CD4-positive, alpha-beta T cell (primary cell): ENCODE data around the gene IL19. TPM values are rescaled to one million over a fixed set of nuclear protein-coding genes. Genes with fewer than 3 reads are reported as not detected.

Source experiments
- ATAC-seq: fragments of 200-7000 bp; cut with Tn5 transposase; one replicate; pipeline ENCODE4 v1.10.0; 2022; ENCODE audit warnings: mild to moderate bottlenecking; ENCODE audit not compliant: poor library complexity
- CTCF ChIA-PET: fragments of 350-600 bp; sonication (Branson Sonifier 250); formaldehyde crosslinking; loops from one replicate; lab custom pipeline; 2021; ENCODE audit warnings: antibody characterized with exemption, inconsistent platforms; lab: Charles Lee
- POLR2A ChIA-PET: fragments of 350-600 bp; sonication (Branson Sonifier 250); formaldehyde crosslinking; loops from one replicate; lab custom pipeline; 2021; ENCODE audit warnings: antibody characterized with exemption, inconsistent platforms; lab: Charles Lee
- DNase-seq, 14 experiments: peaks; one replicate each; pipeline ENCODE4 v3.0.0-alpha.2; 2013 to 2020; ENCODE audit warnings: mixed read lengths in 2 of 14
- H3K27ac ChIP-seq, 2 donors: one replicate each; pipeline versions ENCODE4 v1.5.1 to v1.7.0; 2013; ENCODE audit warnings: low read length in 2 of 2, low read depth in 1 of 2, mild to moderate bottlenecking in 1 of 2
- H3K27me3 ChIP-seq, 2 experiments: 1 replicate in 1 of 2; 2 replicates in 1 of 2; pipeline versions ENCODE4 v1.6.1 to v1.7.0; 2013; ENCODE audit warnings: low read length in 2 of 2, control low read depth in 1 of 2, mild to moderate bottlenecking in 1 of 2, moderate library complexity in 1 of 2; ENCODE audit not compliant: insufficient read depth in 2 of 2, control insufficient read depth in 1 of 2
- H3K36me3 ChIP-seq: one replicate; pipeline ENCODE4 v1.6.1; 2013; ENCODE audit warnings: low read length, control low read depth; ENCODE audit not compliant: insufficient read depth
- H3K4me1 ChIP-seq: one replicate; pipeline ENCODE4 v1.6.1; 2013; ENCODE audit warnings: low read length, control low read depth; ENCODE audit not compliant: insufficient read depth
- H3K4me3 ChIP-seq: one replicate; pipeline ENCODE4 v1.5.1; 2013; ENCODE audit warnings: mild to moderate bottlenecking, low read length, moderate library complexity
- H3K9me3 ChIP-seq, 2 experiments: 1 replicate in 1 of 2; 2 replicates in 1 of 2; pipeline versions ENCODE4 v1.6.1 to v1.7.0; 2013; ENCODE audit warnings: low read length in 2 of 2, mild to moderate bottlenecking in 2 of 2, control low read depth in 1 of 2, moderate library complexity in 1 of 2; ENCODE audit not compliant: control insufficient read depth in 1 of 2, insufficient read depth in 1 of 2
- H3K27ac Mint-ChIP-seq: one replicate; pipeline ENCODE4 v1.8.0; 2020; ENCODE audit warnings: mixed read lengths
- H3K27me3 Mint-ChIP-seq: one replicate; pipeline ENCODE4 v1.8.0; 2021; ENCODE audit warnings: mixed read lengths
- H3K36me3 Mint-ChIP-seq: one replicate; pipeline ENCODE4 v1.8.0; 2021; ENCODE audit warnings: low read depth, mixed read lengths
- H3K4me1 Mint-ChIP-seq: one replicate; pipeline ENCODE4 v1.8.0; 2021; ENCODE audit warnings: low read depth, mixed read lengths
- H3K4me3 Mint-ChIP-seq: one replicate; pipeline ENCODE4 v1.8.0; 2020; ENCODE audit warnings: mild to moderate bottlenecking, mixed read lengths
- H3K9me3 Mint-ChIP-seq: one replicate; pipeline ENCODE4 v1.8.0; 2020; ENCODE audit warnings: mixed read lengths
- CTCF ChIP-seq: fragments of 200-600 bp; IDR thresholded peaks from one replicate; pipeline ENCODE4 v1.8.0; 2022; ENCODE audit warnings: antibody characterized with exemption, mild to moderate bottlenecking
- intact Hi-C, 2 experiments: fragments of 100-400 bp; cut with DNase I in 1 of 2; cut with micrococcal nuclease in 1 of 2; formaldehyde crosslinking; loops; one replicate each; pipeline versions ENCODE4 v1.15.1 to v1.9.0; 2023 to 2025; cut with DNase I, micrococcal nuclease
- total RNA-seq, 174 experiments: library from RNA in 2 of 174; stranded (reverse) in 2 of 174; gene quantifications; one replicate each; pipeline ENCODE4 v1.2.3 and lab custom pipeline; 2021 to 2026

IL19 gene
- total RNA-seq, 2 experiments from 2014 or later = not detected

- DNase-seq = peak in 3 of 14 experiments; percentile 57 to 72 (median 63)
- no peaks in the 10 kb centered on the region for H3K36me3 ChIP-seq
- no peaks in the 10 kb centered on the region for H3K27me3 Mint-ChIP-seq
- H3K9me3 Mint-ChIP-seq = no peaks in the 10 kb centered on the region
- H3K4me3 ChIP-seq = no peak overlapping the region
- TF ChIP-seq CTCF = no peak
- H3K27ac ChIP-seq = no peak overlapping the region
- ATAC-seq = peak; percentile 78
- ChIA-PET POLR2A (interaction anchor here (1.1 to 1.4 kb wide), 4 partner anchors 10 to 19 kb away, joined by 3 to 14 read pairs (median 3); no protein-coding TSS in a partner anchor), CTCF (no interaction called here)
- intact Hi-C loops = no loop called here
- H3K27ac Mint-ChIP-seq = peak overlapping the region; percentile 22
- no peaks in the 10 kb centered on the region for H3K27me3 ChIP-seq
- H3K4me1 ChIP-seq = peaks cover 21% of the 10 kb centered on the region
- no peaks in the 10 kb centered on the region for H3K36me3 Mint-ChIP-seq
- no peaks in the 10 kb centered on the region for H3K9me3 ChIP-seq
- peaks cover 50% of the 10 kb centered on the region for H3K4me1 Mint-ChIP-seq
- H3K4me3 Mint-ChIP-seq = peak overlapping the region; percentile 26
These were observed 119.8 kb downstream of the IL19 start for GRCh38 chr1:206890125-206891060.

GRCh38 chr1:206891412-206891811 is 120.8 kb downstream of the IL19 start:
- Mint-ChIP-seq H3K9me3 (no peaks in the 10 kb centered on the region), H3K27me3 (no peaks in the 10 kb centered on the region), H3K36me3 (no peaks in the 10 kb centered on the region), H3K27ac (peak overlapping the region; percentile 22), H3K4me3 (no peak overlapping the region), H3K4me1 (peaks cover 60% of the 10 kb centered on the region)
- TF ChIP-seq CTCF = no peak
- ATAC-seq (no peak), DNase-seq (no peak)
- intact Hi-C loops = no loop called here
- H3K27ac ChIP-seq = no peak overlapping the region
- no peak overlapping the region for H3K4me3 ChIP-seq
- H3K9me3 ChIP-seq = no peaks in the 10 kb centered on the region
- no peaks in the 10 kb centered on the region for H3K27me3 ChIP-seq
- ChIA-PET POLR2A (interaction anchor here (1.4 to 2.6 kb wide), 3 partner anchors 10 to 16 kb away, joined by 3 to 12 read pairs (median 7); no protein-coding TSS in a partner anchor), CTCF (no interaction called here)
- H3K4me1 ChIP-seq = peaks cover 21% of the 10 kb centered on the region
- H3K36me3 ChIP-seq = no peaks in the 10 kb centered on the region

Other genes starting within 250 kb of the IL19 start
- 10 to 100 TPM; 48.9 to 51.6 TPM for gene EIF2D, start 158.3 kb upstream of the IL19 start, total RNA-seq
- gene DYRK3, start 135.2 kb upstream of the IL19 start, total RNA-seq = 1 to 10 TPM; 1.6 to 1.7 TPM
- gene MAPKAPK2, start 85.9 kb upstream of the IL19 start, total RNA-seq = 100 to 1,000 TPM; 157 to 166 TPM
- under 1 TPM; 0.27 to 0.87 TPM for gene IL10, start 1.7 kb downstream of the IL19 start, total RNA-seq
- gene IL20, start 94.8 kb downstream of the IL19 start, total RNA-seq = not detected
- gene IL24, start 126.7 kb downstream of the IL19 start, total RNA-seq = not detected
- gene FCMR, start 151.2 kb downstream of the IL19 start, total RNA-seq = 100 to 1,000 TPM; 171 to 186 TPM
- not detected for gene PIGR, start 175.7 kb downstream of the IL19 start, total RNA-seq
- gene FCAMR, start 199.7 kb downstream of the IL19 start, total RNA-seq = not detected